ENCODE measurements around the gene FBXW8.

FBXW8 gene

GRCh38 chr12:116982791-116983411, 72.2 kb downstream of the FBXW8 start:
- DNase-seq (ENCODE audit: low spot score): no peak
- no peak for TF ChIP-seq CTCF (IDR thresholded peaks at IDR 0.05; ENCODE audit: extremely low read depth, missing control alignments)

- TF ChIP-seq CTCF (IDR thresholded peaks at IDR 0.05; ENCODE audit: extremely low read depth, missing control alignments): no peak
- no peak for DNase-seq (ENCODE audit: low spot score)
These were observed 73.3 kb downstream of the FBXW8 start for GRCh38 chr12:116984098-116984497.

GRCh38 chr12:116990329-116990728, 79.6 kb downstream of the FBXW8 start:
- TF ChIP-seq CTCF (IDR thresholded peaks at IDR 0.05; ENCODE audit: extremely low read depth, missing control alignments): no peak
- no peak for DNase-seq (ENCODE audit: low spot score)

- no peak for DNase-seq (ENCODE audit: low spot score)
- no peak for TF ChIP-seq CTCF (IDR thresholded peaks at IDR 0.05; ENCODE audit: extremely low read depth, missing control alignments)
These were observed 80.5 kb downstream of the FBXW8 start for GRCh38 chr12:116990971-116991966.

GRCh38 chr12:116996093-116996492, 85.3 kb downstream of the FBXW8 start:
- no peak for TF ChIP-seq CTCF (IDR thresholded peaks at IDR 0.05; ENCODE audit: extremely low read depth, missing control alignments)
- no peak for DNase-seq (ENCODE audit: low spot score)

GRCh38 chr12:116996621-116997020, 85.9 kb downstream of the FBXW8 start:
- no peak for TF ChIP-seq CTCF (IDR thresholded peaks at IDR 0.05; ENCODE audit: extremely low read depth, missing control alignments)
- DNase-seq (ENCODE audit: low spot score): no peak

GRCh38 chr12:116999066-116999465, 88.3 kb downstream of the FBXW8 start:
- TF ChIP-seq CTCF (IDR thresholded peaks at IDR 0.05; ENCODE audit: extremely low read depth, missing control alignments): no peak

More at GRCh38 chr12:116999066-116999465, 88.3 kb downstream of the FBXW8 start:
- DNase-seq (ENCODE audit: low spot score): no peak

All from GM20000 (cell line).